Karpas-422 (cell line): ENCODE measurements around the gene PCNT. TPM values are rescaled to one million over a fixed set of nuclear protein-coding genes. Genes with fewer than 3 reads are reported as not detected.

ENCODE experiments used
- DNase-seq: peaks from one replicate; pipeline ENCODE4 v3.0.0-alpha.2; 2015
- H2AFZ ChIP-seq: fragments of 200-600 bp; sonication (generic); 2 replicates; pipeline ENCODE4 v1.6.1; 2014; ENCODE audit warnings: antibody characterized with exemption, low read length, mixed read lengths
- H3K27ac ChIP-seq: fragments of 200-600 bp; sonication (generic); 2 replicates; pipeline ENCODE4 v1.5.1; 2014; ENCODE audit warnings: mild to moderate bottlenecking, low read length, moderate library complexity
- H3K27me3 ChIP-seq: fragments of 200-600 bp; sonication (generic); 2 replicates; pipeline ENCODE4 v1.6.1; 2014; ENCODE audit warnings: low read length, mixed read lengths
- H3K36me3 ChIP-seq: fragments of 200-600 bp; sonication (generic); 2 replicates; pipeline ENCODE4 v1.6.1; 2014; ENCODE audit warnings: low read length, mixed read lengths; ENCODE audit not compliant: insufficient read depth
- H3K4me1 ChIP-seq: fragments of 200-600 bp; sonication (generic); 2 replicates; pipeline ENCODE4 v1.6.1; 2014; ENCODE audit warnings: mild to moderate bottlenecking, low read length, mixed read lengths
- H3K4me2 ChIP-seq: fragments of 200-600 bp; sonication (generic); 2 replicates; pipeline ENCODE4 v1.6.1; 2014; ENCODE audit warnings: low read length, low read depth, mild to moderate bottlenecking; ENCODE audit not compliant: poor library complexity, severe bottlenecking
- H3K4me3 ChIP-seq: fragments of 200-600 bp; sonication (generic); 2 replicates; pipeline ENCODE4 v1.5.1; 2014; ENCODE audit warnings: mild to moderate bottlenecking, antibody characterized with exemption, low read length, mixed read lengths
- H3K79me2 ChIP-seq: fragments of 200-600 bp; sonication (generic); 2 replicates; pipeline ENCODE4 v1.6.1; 2014; ENCODE audit warnings: mild to moderate bottlenecking, low read length, mixed read lengths
- H3K9ac ChIP-seq: fragments of 200-600 bp; sonication (generic); 2 replicates; pipeline ENCODE4 v1.6.0; 2014; ENCODE audit warnings: low read length
- H3K9me2 ChIP-seq: fragments of 200-600 bp; sonication (generic), shearing (Covaris generic); replicated peaks from 2 replicates; pipeline ENCODE4 v1.6.0; 2014; ENCODE audit warnings: mild to moderate bottlenecking, low read length, moderate library complexity; ENCODE audit not compliant: insufficient read depth
- H3K9me3 ChIP-seq: fragments of 300-700, 200-600 bp; sonication (generic); 2 replicates; pipeline ENCODE4 v1.6.1; 2014; ENCODE audit warnings: low read length, mixed read lengths
- H4K20me1 ChIP-seq: fragments of 200-600 bp; sonication (generic); 2 replicates; pipeline ENCODE4 v1.6.1; 2014; ENCODE audit warnings: mild to moderate bottlenecking, antibody characterized with exemption, low read length, low read depth; ENCODE audit not compliant: insufficient read depth
- total RNA-seq: library from RNA; depleted of rRNA; stranded (reverse); fragments of >200 nt; shearing (Covaris generic); gene quantifications from 2 replicates; pipeline ENCODE4 v1.2.3, GENCODE V29; 2014; ENCODE audit warnings: low replicate concordance

PCNT gene
- total RNA-seq, 1 experiment from 2014 or later: 31.5 TPM

DNA sequence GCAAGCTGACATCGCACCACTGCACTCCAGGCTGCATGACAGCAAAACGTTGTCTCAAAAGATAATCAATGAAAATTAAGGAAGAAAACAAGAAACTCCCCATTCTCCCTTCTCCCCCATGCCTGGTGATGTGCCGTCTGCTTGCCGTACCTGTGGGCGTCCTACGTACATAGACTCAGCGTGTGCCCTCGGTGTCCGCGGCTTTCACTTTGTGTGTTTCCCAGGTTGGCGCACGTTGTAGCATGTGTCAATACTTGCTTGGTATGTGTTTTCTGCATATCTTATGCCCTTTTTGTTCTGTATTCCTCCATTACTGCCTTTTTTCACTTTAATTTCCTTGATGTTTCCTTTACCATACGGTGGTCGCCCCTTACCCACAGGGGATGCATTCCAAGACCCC is 53.8 kb downstream of the PCNT start:
- no peak overlapping the region for H3K4me2 ChIP-seq
- H3K4me3 ChIP-seq: no peak overlapping the region
- no peaks in the 10 kb centered on the region for H4K20me1 ChIP-seq
- no peaks in the 10 kb centered on the region for H3K27me3 ChIP-seq
- no peak for DNase-seq
- H3K9ac ChIP-seq: no peak overlapping the region
- H3K4me1 ChIP-seq: no peaks in the 10 kb centered on the region
- H3K27ac ChIP-seq: no peak overlapping the region
- H3K9me3 ChIP-seq: peaks cover 12% of the 10 kb centered on the region
- no peaks in the 10 kb centered on the region for H3K9me2 ChIP-seq
- peaks cover 93% of the 10 kb centered on the region for H3K79me2 ChIP-seq
- H3K36me3 ChIP-seq: peaks cover 65% of the 10 kb centered on the region
- H2AFZ ChIP-seq: no peak overlapping the region

GRCh38 chr21:46379105-46379504 is 55.1 kb downstream of the PCNT start:
- Histone ChIP-seq H3K4me2 (no peak overlapping the region), H3K9ac (no peak overlapping the region), H2AFZ (no peak overlapping the region), H3K27ac (no peak overlapping the region), H3K9me3 (peaks cover 12% of the 10 kb centered on the region), H3K9me2 (no peaks in the 10 kb centered on the region), H3K27me3 (no peaks in the 10 kb centered on the region), H3K4me1 (no peaks in the 10 kb centered on the region), H3K79me2 (peaks cover 90% of the 10 kb centered on the region), H3K4me3 (no peak overlapping the region), H4K20me1 (no peaks in the 10 kb centered on the region), H3K36me3 (peaks cover 61% of the 10 kb centered on the region)
- DNase-seq: no peak

DNA sequence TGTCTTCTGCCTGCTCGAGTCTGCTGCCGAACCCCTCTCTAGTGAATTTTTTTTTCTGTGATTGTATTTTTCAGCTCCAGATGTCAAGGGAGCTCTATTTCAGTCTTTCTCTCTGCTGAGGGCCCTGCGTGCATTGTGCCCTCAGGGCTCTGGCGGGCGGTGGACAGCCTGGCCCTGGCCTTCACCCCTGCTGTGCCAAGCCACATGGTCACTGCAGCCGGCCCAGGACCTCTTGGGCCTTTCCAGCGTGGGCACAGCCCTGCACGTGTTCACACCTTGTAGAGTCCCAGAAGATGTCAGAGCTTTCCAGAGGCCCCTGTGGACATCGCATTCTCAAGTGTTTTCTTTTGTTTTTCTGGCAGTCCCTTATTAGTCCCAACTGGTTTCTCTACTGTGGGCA is 55.7 kb downstream of the PCNT start:
- no peak overlapping the region for H3K27ac ChIP-seq

DNA sequence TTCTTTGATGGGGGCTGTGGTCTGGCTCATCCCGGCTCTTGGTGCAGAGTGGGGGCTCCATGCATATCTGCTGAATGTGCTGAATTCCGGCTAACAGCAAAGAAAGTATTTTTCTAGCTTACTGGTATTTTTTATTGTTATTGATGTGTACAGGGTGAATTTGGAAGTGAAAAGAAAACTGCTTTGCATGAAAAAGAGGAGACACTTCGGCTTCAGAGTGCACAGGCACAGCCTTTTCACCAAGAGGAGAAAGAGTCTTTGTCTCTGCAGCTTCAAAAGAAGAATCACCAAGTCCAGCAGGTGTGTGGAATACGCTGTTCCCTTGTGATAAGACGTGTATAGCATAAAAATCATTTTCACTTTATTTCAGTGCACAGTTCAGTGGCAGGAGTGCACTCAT is 57.6 kb downstream of the PCNT start:
- no peaks in the 10 kb centered on the region for H3K9me2 ChIP-seq
- no peak overlapping the region for H3K4me2 ChIP-seq
- H3K4me1 ChIP-seq: no peaks in the 10 kb centered on the region
- H2AFZ ChIP-seq: no peak overlapping the region
- peaks cover 86% of the 10 kb centered on the region for H3K79me2 ChIP-seq
- H3K36me3 ChIP-seq: peaks cover 56% of the 10 kb centered on the region
- no peak overlapping the region for H3K27ac ChIP-seq
- no peaks in the 10 kb centered on the region for H3K27me3 ChIP-seq
- no peak overlapping the region for H3K9ac ChIP-seq
- no peak overlapping the region for H3K4me3 ChIP-seq
- H3K9me3 ChIP-seq: peaks cover 12% of the 10 kb centered on the region
- no peaks in the 10 kb centered on the region for H4K20me1 ChIP-seq
- DNase-seq: no peak

More for the DNA sequence above, 55.7 kb downstream of the PCNT start:
- no peak for DNase-seq
- Histone ChIP-seq H3K9me3 (peaks cover 12% of the 10 kb centered on the region), H3K4me2 (no peak overlapping the region), H3K36me3 (peaks cover 59% of the 10 kb centered on the region), H4K20me1 (no peaks in the 10 kb centered on the region), H3K27me3 (no peaks in the 10 kb centered on the region), H3K4me3 (no peak overlapping the region), H3K9ac (no peak overlapping the region), H2AFZ (no peak overlapping the region), H3K79me2 (peaks cover 93% of the 10 kb centered on the region), H3K4me1 (no peaks in the 10 kb centered on the region), H3K9me2 (no peaks in the 10 kb centered on the region)

- Histone ChIP-seq H3K9me3 (peaks cover 11% of the 10 kb centered on the region), H4K20me1 (no peaks in the 10 kb centered on the region), H3K27me3 (no peaks in the 10 kb centered on the region), H3K27ac (no peak overlapping the region), H3K9ac (no peak overlapping the region), H3K36me3 (peaks cover 27% of the 10 kb centered on the region), H3K79me2 (peaks cover 68% of the 10 kb centered on the region), H3K4me2 (no peak overlapping the region), H3K4me1 (peaks cover 10% of the 10 kb centered on the region), H2AFZ (no peak overlapping the region), H3K4me3 (no peak overlapping the region), H3K9me2 (no peaks in the 10 kb centered on the region)
- no peak for DNase-seq
Observed at GRCh38 chr21:46384556-46384955, 60.6 kb downstream of the PCNT start.

GRCh38 chr21:46385846-46386733 is 62.1 kb downstream of the PCNT start:
- no peak overlapping the region for H3K9ac ChIP-seq
- H3K79me2 ChIP-seq: peaks cover 60% of the 10 kb centered on the region
- peaks cover 9% of the 10 kb centered on the region; the same call in 1 of the 2 replicates for H3K9me3 ChIP-seq
- H3K36me3 ChIP-seq: peaks cover 19% of the 10 kb centered on the region
- no peak overlapping the region for H2AFZ ChIP-seq
- no peaks in the 10 kb centered on the region for H4K20me1 ChIP-seq
- H3K27me3 ChIP-seq: no peaks in the 10 kb centered on the region
- no peak for DNase-seq
- no peak overlapping the region for H3K27ac ChIP-seq
- H3K4me3 ChIP-seq: no peak overlapping the region
- no peaks in the 10 kb centered on the region for H3K9me2 ChIP-seq
- peaks cover 23% of the 10 kb centered on the region for H3K4me1 ChIP-seq
- no peak overlapping the region for H3K4me2 ChIP-seq

DNA sequence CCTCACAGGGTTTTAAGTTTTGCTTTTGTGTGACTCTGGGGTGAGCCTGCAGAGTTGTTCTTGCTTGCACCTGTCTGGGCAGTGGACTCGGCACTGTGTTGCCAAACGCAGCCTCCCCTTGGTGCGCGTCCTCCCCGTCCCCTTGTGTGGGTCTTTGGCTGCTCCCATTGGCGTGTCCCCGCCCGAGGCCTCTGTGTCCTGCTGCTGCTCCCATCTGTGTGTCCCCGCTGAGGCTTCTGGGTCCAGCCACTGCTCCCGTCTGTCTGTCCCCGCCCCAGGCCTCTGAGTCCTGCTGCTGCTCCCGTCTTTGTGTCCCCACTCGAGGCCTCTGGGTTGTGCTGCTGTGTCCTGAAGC is 62.8 kb downstream of the PCNT start:
- Histone ChIP-seq H3K27ac (no peak overlapping the region), H3K4me2 (no peak overlapping the region), H3K9me3 (peaks cover 3% of the 10 kb centered on the region; the same call in 1 of the 2 replicates), H3K9ac (no peak overlapping the region), H2AFZ (no peak overlapping the region), H3K9me2 (no peaks in the 10 kb centered on the region), H3K27me3 (no peaks in the 10 kb centered on the region), H3K79me2 (peaks cover 55% of the 10 kb centered on the region), H3K36me3 (peaks cover 16% of the 10 kb centered on the region), H3K4me3 (no peak overlapping the region), H3K4me1 (peaks cover 23% of the 10 kb centered on the region), H4K20me1 (no peaks in the 10 kb centered on the region)
- no peak for DNase-seq

- Histone ChIP-seq H2AFZ (no peak overlapping the region), H3K36me3 (0 out of 2 replicates have a peak, but pooled peaks cover 2% of the 10 kb centered on the region)
Observed at GRCh38 chr21:46388206-46388880, 64.4 kb downstream of the PCNT start.

More at GRCh38 chr21:46388206-46388880, 64.4 kb downstream of the PCNT start:
- Histone ChIP-seq H3K4me3 (no peak overlapping the region), H4K20me1 (no peaks in the 10 kb centered on the region), H3K4me2 (no peak overlapping the region), H3K4me1 (peaks cover 23% of the 10 kb centered on the region), H3K27me3 (no peaks in the 10 kb centered on the region), H3K79me2 (peaks cover 44% of the 10 kb centered on the region), H3K27ac (no peak overlapping the region), H3K9ac (no peak overlapping the region), H3K9me2 (no peaks in the 10 kb centered on the region), H3K9me3 (no peaks in the 10 kb centered on the region)
- DNase-seq: no peak
